Stomach (tissue), 9 donors: ENCODE measurements around the gene PRRT4. TPM values are rescaled to one million over a fixed set of nuclear protein-coding genes. Genes with fewer than 3 reads are reported as not detected.

Experiments used
- DNase-seq, 2 donors: peaks; one replicate each; pipeline versions ENCODE4 v3.0.0 to v3.0.0-alpha.2; 2013 to 2019
- H3K27ac ChIP-seq, 5 donors: fragments of 200-600 bp in 4 of 5; sonication (generic) in 4 of 5; one replicate each; pipeline ENCODE4 v1.5.1; 2013 to 2019; ENCODE audit warnings: mild to moderate bottlenecking in 1 of 5, moderate library complexity in 1 of 5
- H3K27me3 ChIP-seq, 3 donors: fragments of 200-600 bp; sonication (generic); one replicate each; pipeline ENCODE4 v1.5.1; 2017 to 2019; ENCODE audit warnings: mixed run types in 1 of 3
- H3K36me3 ChIP-seq, 4 donors: fragments of 200-600 bp; sonication (generic); 1 replicate in 3 of 4; 2 replicates in 1 of 4; pipeline ENCODE4 v1.5.1; 2016 to 2019
- H3K4me1 ChIP-seq, 4 donors: fragments of 200-600 bp; sonication (generic); one replicate each; pipeline ENCODE4 v1.5.1; 2016 to 2019
- H3K4me3 ChIP-seq, 4 donors: fragments of 200-600 bp; sonication (generic) in 3 of 4; one replicate each; pipeline ENCODE4 v1.5.1; 2016 to 2019; ENCODE audit warnings: mild to moderate bottlenecking in 1 of 4
- H3K9me3 ChIP-seq, 4 donors: fragments of 200-600 bp; sonication (generic); one replicate each; pipeline ENCODE4 v1.5.1; 2016 to 2019
- EP300 ChIP-seq: sonication (generic); formaldehyde crosslinking; IDR thresholded peaks from one replicate; pipeline ENCODE4 v1.6.1; 2017; ENCODE audit warnings: antibody characterized with exemption
- POLR2A ChIP-seq, 4 donors: fragments of 450-650 bp; IDR thresholded peaks; one replicate each; pipeline ENCODE4 v1.6.1; 2016; ENCODE audit warnings: antibody characterized with exemption in 4 of 4, control low read depth in 2 of 4, mild to moderate bottlenecking in 1 of 4, moderate library complexity in 1 of 4
- POLR2AphosphoS5 ChIP-seq, 3 donors: sonication (generic); formaldehyde crosslinking; IDR thresholded peaks; one replicate each; pipeline ENCODE4 v1.6.1; 2016; ENCODE audit warnings: antibody characterized with exemption in 3 of 3
- WGBS, 5 donors: extraction: QIAGEN DNeasy Blood & Tissue Kit in 3 of 5; methylation state at CpG; one replicate each; pipeline versions ENCODE4 v1.1.5 to v1.1.7; 2013 to 2018; 5-methylcytosine and 5-hydroxymethylcytosine counted together
- intact Hi-C: fragments of 100-400 bp; cut with DNase I; formaldehyde crosslinking; loops from one replicate; pipeline ENCODE4 v1.15.1; 2023; ENCODE audit warnings: low total_unique reads
- polyA plus RNA-seq, 3 donors: library from polyadenylated mRNA; stranded (reverse); fragments of 200-250 nt; gene quantifications; one replicate each; pipeline ENCODE4 v1.2.3, GENCODE V29; 2013
- total RNA-seq, 5 donors: library from RNA; depleted of rRNA; stranded (reverse); fragments of >200 nt; gene quantifications; one replicate each; pipeline versions ENCODE4 v1.1.0 to v1.2.3, GENCODE V29; 2014 to 2016
- TF ChIP-seq, protein P1 (sequence below), 7 experiments: fragments of 450-650 bp in 4 of 7; fragments of 200-600 bp in 3 of 7; sonication (generic) in 3 of 7; IDR thresholded peaks; one replicate each; pipeline ENCODE4 v1.5.1; 2016 to 2019; ENCODE audit warnings: antibody characterized with exemption in 7 of 7, control low read depth in 2 of 7, mild to moderate bottlenecking in 1 of 7
- donor health status: healthy with polysubstance abuse.
- donor health status: Bipolar disorder and iron deficiency.
- donor health status: healthy.

Gene PRRT4
- total and polyA plus RNA-seq, 8 donors: 0.12 to 1.2 TPM; not detected in 6

GRCh38 chr7:128356546-128357216 lies 4.8 kb downstream of the PRRT4 start:
- intact Hi-C loops: no loop called here
- H3K9me3 ChIP-seq: no peaks in the 10 kb centered on the region
- DNase-seq: no peak
- no peak for TF ChIP-seq POLR2A (IDR thresholded peaks at IDR 0.05)
- TF ChIP-seq EP300: no peak
- TF ChIP-seq, protein P1, sequence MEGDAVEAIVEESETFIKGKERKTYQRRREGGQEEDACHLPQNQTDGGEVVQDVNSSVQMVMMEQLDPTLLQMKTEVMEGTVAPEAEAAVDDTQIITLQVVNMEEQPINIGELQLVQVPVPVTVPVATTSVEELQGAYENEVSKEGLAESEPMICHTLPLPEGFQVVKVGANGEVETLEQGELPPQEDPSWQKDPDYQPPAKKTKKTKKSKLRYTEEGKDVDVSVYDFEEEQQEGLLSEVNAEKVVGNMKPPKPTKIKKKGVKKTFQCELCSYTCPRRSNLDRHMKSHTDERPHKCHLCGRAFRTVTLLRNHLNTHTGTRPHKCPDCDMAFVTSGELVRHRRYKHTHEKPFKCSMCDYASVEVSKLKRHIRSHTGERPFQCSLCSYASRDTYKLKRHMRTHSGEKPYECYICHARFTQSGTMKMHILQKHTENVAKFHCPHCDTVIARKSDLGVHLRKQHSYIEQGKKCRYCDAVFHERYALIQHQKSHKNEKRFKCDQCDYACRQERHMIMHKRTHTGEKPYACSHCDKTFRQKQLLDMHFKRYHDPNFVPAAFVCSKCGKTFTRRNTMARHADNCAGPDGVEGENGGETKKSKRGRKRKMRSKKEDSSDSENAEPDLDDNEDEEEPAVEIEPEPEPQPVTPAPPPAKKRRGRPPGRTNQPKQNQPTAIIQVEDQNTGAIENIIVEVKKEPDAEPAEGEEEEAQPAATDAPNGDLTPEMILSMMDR (IDR thresholded peaks at IDR 0.05): no peak
- no peak for TF ChIP-seq POLR2AphosphoS5 (IDR thresholded peaks at IDR 0.05)
- WGBS, 5 donors: 74 to 85% (median 78%) methylated on average over 2 of the region's 2 CpGs
- H3K27ac ChIP-seq: no peak overlapping the region
- H3K4me3 ChIP-seq: no peak overlapping the region
- peaks cover 0 to 60% (median 33%) of the 10 kb centered on the region in 3 donors for H3K27me3 ChIP-seq
- peaks cover 13 to 30% (median 21%) of the 10 kb centered on the region in 4 donors for H3K4me1 ChIP-seq
- no peaks in the 10 kb centered on the region for H3K36me3 ChIP-seq

DNA sequence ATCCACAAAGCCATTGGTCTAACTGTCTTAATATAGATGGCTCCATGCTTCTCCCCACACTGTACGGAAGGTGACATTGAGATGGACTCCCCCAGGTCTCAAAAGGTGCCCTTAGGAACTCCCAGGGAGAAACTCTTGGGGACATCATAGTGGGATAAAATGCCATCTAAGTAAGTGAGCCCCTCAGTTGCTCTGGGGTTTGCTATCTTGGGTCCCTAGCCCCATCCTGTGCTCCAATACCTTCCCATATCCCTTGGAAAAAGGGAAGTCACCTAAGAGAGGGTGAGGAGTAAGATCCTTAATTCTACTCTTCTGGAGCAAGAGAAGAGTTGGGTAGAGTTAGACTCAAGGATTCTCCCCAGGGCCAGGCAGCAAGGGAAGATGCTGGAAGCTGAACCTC lies 7.9 kb downstream of the PRRT4 start:
- intact Hi-C loops: no loop called here
- H3K4me3 ChIP-seq: no peak overlapping the region
- H3K4me1 ChIP-seq: peaks cover 7 to 24% (median 13%) of the 10 kb centered on the region in 4 donors
- no peaks in the 10 kb centered on the region for H3K36me3 ChIP-seq
- 89 to 100% (median 100%) methylated on average over 1 of the region's 1 CpG for WGBS, 5 donors
- H3K9me3 ChIP-seq: no peaks in the 10 kb centered on the region
- TF ChIP-seq POLR2A (IDR thresholded peaks at IDR 0.05) (no peak), POLR2AphosphoS5 (IDR thresholded peaks at IDR 0.05) (no peak), EP300 (no peak)
- TF ChIP-seq, protein P1 (IDR thresholded peaks at IDR 0.05): no peak
- H3K27ac ChIP-seq: no peak overlapping the region
- H3K27me3 ChIP-seq: peaks cover 0 to 53% (median 32%) of the 10 kb centered on the region in 3 donors
- no peak for DNase-seq

DNA sequence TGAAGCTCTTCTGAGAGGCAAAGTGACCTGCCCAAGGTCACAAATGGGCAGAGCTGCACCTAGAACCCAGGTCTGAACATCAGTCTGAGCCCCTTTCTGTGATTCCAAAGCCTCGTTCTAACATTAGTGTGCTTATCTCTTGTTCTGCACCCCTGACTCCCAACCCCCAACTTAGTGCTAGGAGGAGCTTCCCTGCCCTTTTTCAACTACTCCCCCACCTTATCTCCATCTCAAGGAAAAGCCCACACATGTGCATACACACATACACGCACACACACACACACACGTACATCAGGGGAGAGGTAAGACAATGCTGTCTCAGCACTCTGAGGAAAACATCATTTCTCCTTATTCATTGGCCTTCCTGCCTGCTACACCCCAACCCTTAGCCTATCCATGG lies 8.3 kb downstream of the PRRT4 start:
- intact Hi-C loops: no loop called here
- WGBS, 5 donors: 66 to 79% (median 75%) methylated on average over 3 of the region's 3 CpGs
- no peak for TF ChIP-seq EP300
- no peak for TF ChIP-seq POLR2A (IDR thresholded peaks at IDR 0.05)
- TF ChIP-seq, protein P1 (IDR thresholded peaks at IDR 0.05): no peak
- TF ChIP-seq POLR2AphosphoS5 (IDR thresholded peaks at IDR 0.05): no peak
- Histone ChIP-seq H3K27me3 (peaks cover 0 to 53% (median 32%) of the 10 kb centered on the region in 3 donors), H3K4me1 (peaks cover 7 to 24% (median 13%) of the 10 kb centered on the region in 4 donors), H3K9me3 (no peaks in the 10 kb centered on the region), H3K4me3 (no peak overlapping the region), H3K36me3 (no peaks in the 10 kb centered on the region), H3K27ac (no peak overlapping the region)
- DNase-seq: no peak

DNA sequence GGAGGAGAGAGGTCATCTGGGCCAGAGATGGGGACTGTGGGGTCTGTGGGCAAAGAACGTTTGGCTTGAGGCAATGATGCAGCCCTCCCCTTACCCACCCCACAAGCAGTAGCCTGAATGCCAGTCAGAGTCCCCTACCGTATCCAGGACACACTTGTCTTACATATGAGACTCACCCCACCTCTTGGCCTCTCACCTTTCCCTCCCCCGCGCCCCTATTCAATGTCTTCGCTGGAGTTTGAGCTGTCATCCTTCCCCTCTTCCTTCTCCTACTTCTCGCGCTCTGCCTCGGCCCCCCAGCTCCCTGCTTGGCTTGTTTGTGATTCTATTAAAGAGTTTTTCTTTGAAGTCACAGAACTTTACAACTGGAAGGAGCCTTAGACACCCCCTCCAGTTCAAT lies 8.9 kb downstream of the PRRT4 start:
- intact Hi-C loops: no loop called here
- H3K9me3 ChIP-seq: no peaks in the 10 kb centered on the region
- H3K27ac ChIP-seq: no peak overlapping the region
- H3K36me3 ChIP-seq: no peaks in the 10 kb centered on the region
- 64 to 77% (median 69%) methylated on average over 8 of the region's 8 CpGs for WGBS, 5 donors
- peaks cover 7 to 24% (median 13%) of the 10 kb centered on the region in 4 donors for H3K4me1 ChIP-seq
- H3K4me3 ChIP-seq: no peak overlapping the region
- DNase-seq: no peak
- peaks cover 0 to 53% (median 32%) of the 10 kb centered on the region in 3 donors for H3K27me3 ChIP-seq
- no peak for TF ChIP-seq POLR2AphosphoS5 (IDR thresholded peaks at IDR 0.05)
- no peak for TF ChIP-seq POLR2A (IDR thresholded peaks at IDR 0.05)
- no peak for TF ChIP-seq EP300

GRCh38 chr7:128352153-128352537 lies 9.3 kb downstream of the PRRT4 start:
- Histone ChIP-seq H3K9me3 (no peaks in the 10 kb centered on the region), H3K36me3 (no peaks in the 10 kb centered on the region), H3K4me3 (peak overlapping the region; percentile 33 to 45 (median 38)), H3K27ac (no peak overlapping the region), H3K4me1 (peaks cover 7 to 24% (median 13%) of the 10 kb centered on the region in 4 donors), H3K27me3 (peaks cover 0 to 53% (median 32%) of the 10 kb centered on the region in 3 donors)
- intact Hi-C loops: no loop called here
- TF ChIP-seq POLR2AphosphoS5 (IDR thresholded peaks at IDR 0.05): no peak
- TF ChIP-seq, protein P1 (IDR thresholded peaks at IDR 0.05): peak in 5 of 7 experiments; percentile 47 to 71 (median 59)
- 7 to 10% (median 8%) methylated on average over 24 to 34 of the region's 34 CpGs; no CpG with 5 or more reads in 1 of the 5 donors for WGBS, 5 donors
- DNase-seq: peak; percentile 77 to 86
